Loucy (cell line): ENCODE results near the gene TAGAP.

Experiments
- H2AFZ ChIP-seq: fragments of 200-600 bp; sonication (generic); 2 replicates; pipeline ENCODE4 v1.6.0; 2016; ENCODE audit warnings: antibody characterized with exemption, mild to moderate bottlenecking, low read length, moderate library complexity
- H3F3A ChIP-seq: fragments of 200-600 bp; 2 replicates; pipeline ENCODE4 v1.6.0; 2016; ENCODE audit warnings: antibody characterized with exemption, low read depth, mild to moderate bottlenecking
- H3K27me3 ChIP-seq: fragments of 200-600 bp; sonication (generic); 2 replicates; pipeline ENCODE4 v1.6.1; 2014; ENCODE audit warnings: low read length, mild to moderate bottlenecking; ENCODE audit not compliant: insufficient read depth, poor library complexity, severe bottlenecking
- H3K36me3 ChIP-seq: fragments of 200-600 bp; sonication (generic); 2 replicates; pipeline ENCODE4 v1.6.1; 2016; ENCODE audit warnings: low read length; ENCODE audit not compliant: insufficient read depth
- H3K4me1 ChIP-seq: fragments of 200-600 bp; sonication (generic); 2 replicates; pipeline ENCODE4 v1.5.1; 2014; ENCODE audit warnings: low read length, mild to moderate bottlenecking; ENCODE audit not compliant: insufficient read depth, poor library complexity, severe bottlenecking
- H3K4me2 ChIP-seq: fragments of 200-600 bp; sonication (generic); 2 replicates; pipeline ENCODE4 v1.6.0; 2014; ENCODE audit warnings: antibody characterized with exemption, low read length, low read depth, mild to moderate bottlenecking; ENCODE audit not compliant: poor library complexity, severe bottlenecking
- H3K4me3 ChIP-seq: fragments of 200-600 bp; sonication (generic); 2 replicates; pipeline ENCODE4 v1.5.1; 2014; ENCODE audit warnings: low read length, mild to moderate bottlenecking, mixed read lengths; ENCODE audit not compliant: poor library complexity, severe bottlenecking
- H3K79me2 ChIP-seq: fragments of 200-600 bp; sonication (generic); 2 replicates; pipeline ENCODE4 v1.6.1; 2014; ENCODE audit warnings: low read length; ENCODE audit not compliant: insufficient read depth
- H3K9ac ChIP-seq: fragments of 200-600 bp; sonication (generic); 2 replicates; pipeline ENCODE4 v1.6.0; 2014; ENCODE audit warnings: mild to moderate bottlenecking, low read depth, low read length, moderate library complexity; ENCODE audit not compliant: poor library complexity, severe bottlenecking
- H3K9me2 ChIP-seq: fragments of 200-600 bp; sonication (generic); replicated peaks from 2 replicates; pipeline ENCODE4 v1.6.1; 2016; ENCODE audit warnings: low read depth, low read length, mixed read lengths
- H3K9me3 ChIP-seq: fragments of 200-600 bp; sonication (generic); 2 replicates; pipeline ENCODE4 v1.6.1; 2014; ENCODE audit warnings: mild to moderate bottlenecking, antibody characterized with exemption, low read length, low read depth; ENCODE audit not compliant: insufficient read depth
- H4K20me1 ChIP-seq: fragments of 200-600 bp; sonication (generic); 2 replicates; pipeline ENCODE4 v1.6.0; 2014; ENCODE audit warnings: antibody characterized with exemption, low read length, mild to moderate bottlenecking; ENCODE audit not compliant: insufficient read depth, poor library complexity, severe bottlenecking
- CTCF ChIP-seq: fragments of 200-600 bp; sonication (generic); conservative IDR thresholded peaks from 2 replicates; pipeline ENCODE4 v1.5.1; 2014; ENCODE audit warnings: mild to moderate bottlenecking, antibody characterized with exemption, low read length
- EZH2phosphoT487 ChIP-seq: fragments of 200-600 bp; IDR thresholded peaks from 2 replicates; pipeline ENCODE4 v1.6.1; 2018; ENCODE audit warnings: antibody characterized with exemption, mild to moderate bottlenecking, moderate library complexity, borderline replicate concordance

TAGAP gene

GRCh38 chr6:159083146-159083545 is 38.4 kb upstream of the TAGAP start:
- H3K79me2 ChIP-seq = no peaks in the 10 kb centered on the region
- H3K27me3 ChIP-seq = no peaks in the 10 kb centered on the region
- no peaks in the 10 kb centered on the region for H3K9me2 ChIP-seq
- H3K9me3 ChIP-seq = no peaks in the 10 kb centered on the region
- no peak overlapping the region for H2AFZ ChIP-seq
- no peak overlapping the region for H3K9ac ChIP-seq
- no peaks in the 10 kb centered on the region for H3K36me3 ChIP-seq
- no peaks in the 10 kb centered on the region for H4K20me1 ChIP-seq
- peaks cover 23% of the 10 kb centered on the region for H3K4me1 ChIP-seq
- H3K4me3 ChIP-seq = no peak overlapping the region
- H3F3A ChIP-seq = no peaks in the 10 kb centered on the region
- H3K4me2 ChIP-seq = no peak overlapping the region
- TF ChIP-seq EZH2phosphoT487 (no peak), CTCF (no peak)

- Histone ChIP-seq H4K20me1 (no peaks in the 10 kb centered on the region), H3K9me2 (no peaks in the 10 kb centered on the region), H3K36me3 (no peaks in the 10 kb centered on the region), H2AFZ (no peak overlapping the region), H3F3A (no peaks in the 10 kb centered on the region), H3K9me3 (no peaks in the 10 kb centered on the region), H3K4me3 (no peak overlapping the region), H3K4me2 (no peak overlapping the region), H3K9ac (no peak overlapping the region), H3K4me1 (peaks cover 23% of the 10 kb centered on the region), H3K27me3 (no peaks in the 10 kb centered on the region), H3K79me2 (no peaks in the 10 kb centered on the region)
- TF ChIP-seq CTCF (no peak), EZH2phosphoT487 (no peak)
These were observed 37.4 kb upstream of the TAGAP start for GRCh38 chr6:159082039-159082815.

- Histone ChIP-seq H2AFZ (peak overlapping the region; percentile 83), H3K79me2 (no peaks in the 10 kb centered on the region), H3K4me3 (peak overlapping the region; percentile 8), H3K9me2 (no peaks in the 10 kb centered on the region), H3K4me1 (peaks cover 14% of the 10 kb centered on the region), H3F3A (no peaks in the 10 kb centered on the region), H3K9me3 (no peaks in the 10 kb centered on the region), H3K9ac (no peak overlapping the region), H4K20me1 (no peaks in the 10 kb centered on the region), H3K27me3 (no peaks in the 10 kb centered on the region), H3K36me3 (no peaks in the 10 kb centered on the region), H3K4me2 (peak overlapping the region; percentile 46)
- TF ChIP-seq EZH2phosphoT487 (no peak), CTCF (no peak)
These were observed 35.6 kb upstream of the TAGAP start for GRCh38 chr6:159080217-159080976.
